ENCODE data around the gene GHRH.

The GHRH gene

GRCh38 chr20:37290158-37290810 lies 28.7 kb upstream of the GHRH start:
- WGBS, 2 donors (ENCODE audit: extremely low coverage in 2 of 2, insufficient read length in 2 of 2, insufficient replicate concordance in 1 of 2) = no CpG with 5 or more reads among the region's 21 CpGs
- Histone ChIP-seq H3K79me1 (ENCODE audit: low read depth, low read length) (peaks cover 2% of the 10 kb centered on the region), H3K9me3 (replicated peaks in 1 of 2; ENCODE audit: control insufficient read depth in 2 of 2, insufficient read depth in 1 of 2, low read depth in 1 of 2, low read length in 2 of 2) (peaks cover 3 to 15% of the 10 kb centered on the region in 2 donors), H3K4ac (ENCODE audit: low read length) (no peak overlapping the region), H2BK12ac (ENCODE audit: low read length) (no peak overlapping the region), H4K8ac (ENCODE audit: low read depth, low read length) (no peak overlapping the region), H3K23ac (ENCODE audit: low read depth, low read length, poor library complexity) (no peak overlapping the region), H2BK120ac (ENCODE audit: low read depth, low read length) (no peak overlapping the region), H3K4me1 (ENCODE audit: control insufficient read depth in 2 of 2, insufficient read depth in 1 of 2, low read depth in 1 of 2, low read length in 2 of 2) (peaks cover 4 to 9% of the 10 kb centered on the region in 2 donors), H4K91ac (ENCODE audit: low read depth, low read length, poor library complexity) (no peak overlapping the region), H3K4me3 (ENCODE audit: low read length in 2 of 2) (peak overlapping the region; percentile 92 to 95), H3K9ac (ENCODE audit: low read depth, low read length, poor library complexity) (peak overlapping the region; percentile 89), H2BK15ac (ENCODE audit: low read length) (no peak overlapping the region), H3K27ac (replicated peaks; ENCODE audit: low read length) (peak overlapping the region; percentile 76), H2AK5ac (ENCODE audit: low read depth, low read length) (peak overlapping the region; percentile 94), H3K18ac (ENCODE audit: low read length) (peak overlapping the region; percentile 96), H3K4me2 (ENCODE audit: insufficient read depth, low read length, poor library complexity, severe bottlenecking) (peak overlapping the region; percentile 70), H3K14ac (ENCODE audit: low read length) (peak overlapping the region; percentile 14), H3K36me3 (replicated peaks in 1 of 2; ENCODE audit: control insufficient read depth in 2 of 2, insufficient read depth in 2 of 2, low read length in 2 of 2) (peaks cover 2 to 35% of the 10 kb centered on the region in 2 donors), H2BK5ac (ENCODE audit: low read length) (peak overlapping the region; percentile 87), H3K27me3 (ENCODE audit: control insufficient read depth in 3 of 3, insufficient read depth in 3 of 3, low read depth in 1 of 3, low read length in 3 of 3) (no peaks in the 10 kb centered on the region), H2AFZ (ENCODE audit: low read length) (peak overlapping the region; percentile 92)
- DNase-seq (ENCODE audit: low spot score) = no peak

- H2BK5ac ChIP-seq (ENCODE audit: low read length) = no peak overlapping the region
- no peak overlapping the region for H3K9ac ChIP-seq (ENCODE audit: low read depth, low read length, poor library complexity)
- H3K18ac ChIP-seq (ENCODE audit: low read length) = no peak overlapping the region
- H3K4me2 ChIP-seq (ENCODE audit: insufficient read depth, low read length, poor library complexity, severe bottlenecking) = no peak overlapping the region
- no peak overlapping the region for H2AK5ac ChIP-seq (ENCODE audit: low read depth, low read length)
- H3K36me3 ChIP-seq (replicated peaks in 1 of 2; ENCODE audit: control insufficient read depth in 2 of 2, insufficient read depth in 2 of 2, low read length in 2 of 2) = peaks cover 0 to 19% of the 10 kb centered on the region in 2 donors
- no peak overlapping the region for H2AFZ ChIP-seq (ENCODE audit: low read length)
- no peak overlapping the region for H2BK12ac ChIP-seq (ENCODE audit: low read length)
- no peak overlapping the region for H3K4me3 ChIP-seq (ENCODE audit: low read length in 2 of 2)
- no peaks in the 10 kb centered on the region for H3K27me3 ChIP-seq (ENCODE audit: control insufficient read depth in 3 of 3, insufficient read depth in 3 of 3, low read depth in 1 of 3, low read length in 3 of 3)
- H3K79me1 ChIP-seq (ENCODE audit: low read depth, low read length) = no peaks in the 10 kb centered on the region
- no peak overlapping the region for H2BK15ac ChIP-seq (ENCODE audit: low read length)
- no peak overlapping the region for H3K23ac ChIP-seq (ENCODE audit: low read depth, low read length, poor library complexity)
- no peak overlapping the region for H3K27ac ChIP-seq (replicated peaks; ENCODE audit: low read length)
- H2BK120ac ChIP-seq (ENCODE audit: low read depth, low read length) = no peak overlapping the region
- H3K4ac ChIP-seq (ENCODE audit: low read length) = no peak overlapping the region
- no CpG with 5 or more reads among the region's 4 CpGs for WGBS, 2 donors (ENCODE audit: extremely low coverage in 2 of 2, insufficient read length in 2 of 2, insufficient replicate concordance in 1 of 2)
- no peak overlapping the region for H4K91ac ChIP-seq (ENCODE audit: low read depth, low read length, poor library complexity)
- H3K4me1 ChIP-seq (ENCODE audit: control insufficient read depth in 2 of 2, insufficient read depth in 1 of 2, low read depth in 1 of 2, low read length in 2 of 2) = peaks cover 2 to 9% of the 10 kb centered on the region in 2 donors
- H3K14ac ChIP-seq (ENCODE audit: low read length) = no peak overlapping the region
- peak overlapping the region; percentile 53 for H4K8ac ChIP-seq (ENCODE audit: low read depth, low read length)
- H3K9me3 ChIP-seq (replicated peaks in 1 of 2; ENCODE audit: control insufficient read depth in 2 of 2, insufficient read depth in 1 of 2, low read depth in 1 of 2, low read length in 2 of 2) = peaks cover 3 to 7% of the 10 kb centered on the region in 2 donors
- DNase-seq (ENCODE audit: low spot score) = no peak
These were observed 26.5 kb upstream of the GHRH start for GRCh38 chr20:37288091-37288490.

GRCh38 chr20:37285664-37286374 lies 24.2 kb upstream of the GHRH start:
- WGBS, 2 donors (ENCODE audit: extremely low coverage in 2 of 2, insufficient read length in 2 of 2, insufficient replicate concordance in 1 of 2) = no CpG with 5 or more reads among the region's 12 CpGs
- Histone ChIP-seq H3K4me2 (ENCODE audit: insufficient read depth, low read length, poor library complexity, severe bottlenecking) (no peak overlapping the region), H3K79me1 (ENCODE audit: low read depth, low read length) (no peaks in the 10 kb centered on the region), H3K4ac (ENCODE audit: low read length) (no peak overlapping the region), H2AK5ac (ENCODE audit: low read depth, low read length) (no peak overlapping the region), H3K9ac (ENCODE audit: low read depth, low read length, poor library complexity) (no peak overlapping the region), H4K8ac (ENCODE audit: low read depth, low read length) (no peak overlapping the region), H3K14ac (ENCODE audit: low read length) (no peak overlapping the region), H2BK15ac (ENCODE audit: low read length) (peak overlapping the region; percentile 56), H4K91ac (ENCODE audit: low read depth, low read length, poor library complexity) (no peak overlapping the region), H2AFZ (ENCODE audit: low read length) (peak overlapping the region; percentile 60), H3K9me3 (replicated peaks in 1 of 2; ENCODE audit: control insufficient read depth in 2 of 2, insufficient read depth in 1 of 2, low read depth in 1 of 2, low read length in 2 of 2) (no peaks in the 10 kb centered on the region), H3K18ac (ENCODE audit: low read length) (peak overlapping the region; percentile 11), H3K23ac (ENCODE audit: low read depth, low read length, poor library complexity) (no peak overlapping the region), H3K4me3 (ENCODE audit: low read length in 2 of 2) (no peak overlapping the region), H3K4me1 (ENCODE audit: control insufficient read depth in 2 of 2, insufficient read depth in 1 of 2, low read depth in 1 of 2, low read length in 2 of 2) (peaks cover 2 to 9% of the 10 kb centered on the region in 2 donors), H3K27ac (replicated peaks; ENCODE audit: low read length) (no peak overlapping the region), H2BK12ac (ENCODE audit: low read length) (no peak overlapping the region), H3K36me3 (replicated peaks in 1 of 2; ENCODE audit: control insufficient read depth in 2 of 2, insufficient read depth in 2 of 2, low read length in 2 of 2) (no peaks in the 10 kb centered on the region), H2BK120ac (ENCODE audit: low read depth, low read length) (no peak overlapping the region), H2BK5ac (ENCODE audit: low read length) (no peak overlapping the region), H3K27me3 (ENCODE audit: control insufficient read depth in 3 of 3, insufficient read depth in 3 of 3, low read depth in 1 of 3, low read length in 3 of 3) (no peaks in the 10 kb centered on the region)
- no peak for DNase-seq (ENCODE audit: low spot score)

- Histone ChIP-seq H3K14ac (ENCODE audit: low read length) (no peak overlapping the region), H3K36me3 (replicated peaks in 1 of 2; ENCODE audit: control insufficient read depth in 2 of 2, insufficient read depth in 2 of 2, low read length in 2 of 2) (no peaks in the 10 kb centered on the region), H3K4me3 (ENCODE audit: low read length in 2 of 2) (no peak overlapping the region), H3K27me3 (ENCODE audit: control insufficient read depth in 3 of 3, insufficient read depth in 3 of 3, low read depth in 1 of 3, low read length in 3 of 3) (no peaks in the 10 kb centered on the region), H2AK5ac (ENCODE audit: low read depth, low read length) (no peak overlapping the region), H3K23ac (ENCODE audit: low read depth, low read length, poor library complexity) (no peak overlapping the region), H4K8ac (ENCODE audit: low read depth, low read length) (no peak overlapping the region), H2AFZ (ENCODE audit: low read length) (no peak overlapping the region), H3K4me1 (ENCODE audit: control insufficient read depth in 2 of 2, insufficient read depth in 1 of 2, low read depth in 1 of 2, low read length in 2 of 2) (peaks cover 9 to 10% of the 10 kb centered on the region in 2 donors), H2BK12ac (ENCODE audit: low read length) (no peak overlapping the region), H4K91ac (ENCODE audit: low read depth, low read length, poor library complexity) (no peak overlapping the region), H3K4me2 (ENCODE audit: insufficient read depth, low read length, poor library complexity, severe bottlenecking) (no peak overlapping the region), H3K18ac (ENCODE audit: low read length) (peak overlapping the region; percentile 7), H2BK120ac (ENCODE audit: low read depth, low read length) (no peak overlapping the region), H3K9ac (ENCODE audit: low read depth, low read length, poor library complexity) (no peak overlapping the region), H2BK5ac (ENCODE audit: low read length) (no peak overlapping the region), H3K4ac (ENCODE audit: low read length) (no peak overlapping the region), H3K79me1 (ENCODE audit: low read depth, low read length) (no peaks in the 10 kb centered on the region), H3K27ac (replicated peaks; ENCODE audit: low read length) (no peak overlapping the region), H2BK15ac (ENCODE audit: low read length) (no peak overlapping the region), H3K9me3 (replicated peaks in 1 of 2; ENCODE audit: control insufficient read depth in 2 of 2, insufficient read depth in 1 of 2, low read depth in 1 of 2, low read length in 2 of 2) (no peaks in the 10 kb centered on the region)
- no peak for DNase-seq (ENCODE audit: low spot score)
- WGBS, 2 donors (ENCODE audit: extremely low coverage in 2 of 2, insufficient read length in 2 of 2, insufficient replicate concordance in 1 of 2) = no CpG with 5 or more reads among the region's 6 CpGs
These were observed 23.1 kb upstream of the GHRH start for GRCh38 chr20:37284691-37285161.
